ENCODE data around the gene GCLM.

Gene GCLM

GRCh38 chr1:93845538-93846205, 63.6 kb downstream of the GCLM start:
- peak; percentile 37 for DNase-seq

DNA sequence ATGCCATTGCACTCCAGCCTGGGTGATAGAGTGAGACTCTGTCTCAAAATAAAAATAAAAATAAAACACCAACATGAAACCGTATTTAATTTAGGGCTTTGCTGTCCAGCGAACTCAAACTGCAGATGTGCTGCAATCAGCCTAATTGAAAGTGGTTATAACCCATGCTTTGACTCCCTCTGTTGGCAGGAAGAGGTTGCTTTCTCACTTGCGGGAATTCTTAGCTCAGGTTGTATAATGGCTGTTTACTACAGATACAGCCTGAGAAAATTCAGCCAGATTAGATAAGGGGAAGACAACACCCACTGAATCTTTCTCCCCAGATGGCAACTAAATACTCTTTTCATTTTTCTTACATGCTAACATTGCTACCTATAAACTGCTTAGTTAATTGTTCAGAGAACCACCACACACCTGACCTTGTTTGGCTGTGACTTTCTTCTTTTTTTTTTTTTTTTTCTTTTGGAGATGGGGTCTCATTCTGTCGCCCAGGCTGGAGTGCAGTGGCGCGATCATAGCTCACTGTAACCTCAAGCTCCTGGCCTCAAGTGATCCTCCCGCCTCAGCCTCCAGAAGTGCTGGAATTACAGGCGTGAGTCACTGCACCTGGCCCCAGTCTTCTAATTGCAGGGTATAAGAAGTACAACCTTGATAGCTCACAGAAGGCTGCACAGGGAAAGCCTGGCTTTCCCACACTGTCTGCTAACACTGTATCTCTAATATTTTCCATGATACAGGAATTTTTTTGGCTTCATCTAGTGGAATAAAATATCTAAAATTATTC, 64.8 kb downstream of the GCLM start:
- DNase-seq: peak; percentile 48

GRCh38 chr1:93842750-93843500, 66.3 kb downstream of the GCLM start:
- DNase-seq: no peak

DNA sequence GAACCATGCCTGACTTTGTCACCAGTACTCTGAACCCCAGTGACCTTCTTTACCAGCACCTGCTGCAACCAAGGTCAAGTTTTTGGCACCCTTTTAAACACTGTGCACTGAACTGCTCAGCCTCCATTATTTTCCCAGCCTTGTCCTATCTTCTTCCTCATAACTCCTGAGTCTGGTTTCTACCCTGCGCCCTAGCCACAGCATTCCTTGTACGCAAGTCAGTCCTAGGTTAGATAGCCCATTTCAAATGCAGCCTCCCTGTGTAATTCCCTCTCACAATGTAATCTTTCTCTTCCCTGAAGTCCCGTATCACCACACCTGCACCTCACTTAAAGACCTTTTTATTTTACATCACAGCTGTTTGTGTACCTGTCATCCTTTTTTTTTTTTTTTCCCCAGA, 67.5 kb downstream of the GCLM start:
- DNase-seq: no peak

GRCh38 chr1:93840956-93841482, 68.2 kb downstream of the GCLM start:
- DNase-seq: no peak

DNA sequence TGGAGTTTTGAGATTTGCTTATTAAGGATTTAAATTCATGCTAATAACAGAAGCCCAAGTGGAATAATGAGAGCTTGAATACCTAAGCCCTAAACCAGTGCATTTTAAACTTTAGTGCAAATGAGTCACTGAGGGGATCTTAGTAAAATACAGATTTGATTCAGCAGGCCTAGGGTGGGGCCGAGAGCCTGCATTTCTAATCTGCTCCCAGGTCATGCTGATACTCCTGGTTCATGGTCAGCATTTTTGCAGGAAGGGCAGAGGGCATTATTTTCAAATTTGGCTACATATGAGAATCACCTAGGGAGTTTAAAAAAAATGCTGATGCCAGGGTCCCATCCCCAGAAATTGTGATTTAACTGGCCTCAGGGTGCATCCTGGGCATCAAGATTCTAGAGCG, 69.5 kb downstream of the GCLM start:
- DNase-seq: no peak

DNA sequence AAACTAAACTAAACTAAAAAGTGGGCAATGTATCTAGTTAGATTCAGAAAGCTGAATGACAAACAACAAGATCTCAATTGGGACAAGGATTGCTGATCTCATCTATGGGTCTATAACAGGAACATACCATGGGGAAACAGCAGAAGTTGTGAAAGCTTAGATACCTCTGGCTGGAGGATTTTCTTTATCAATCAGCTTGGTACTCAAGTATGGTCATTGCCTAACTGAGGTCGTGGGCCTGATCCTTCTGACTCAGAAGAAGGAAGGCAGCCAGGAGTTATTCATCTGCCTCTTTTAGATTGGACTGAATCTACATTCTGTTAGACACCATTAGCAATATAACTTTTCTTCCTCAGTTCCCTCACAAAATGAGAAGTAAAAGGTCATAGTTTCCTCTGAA, 69.9 kb downstream of the GCLM start:
- DNase-seq: no peak

GRCh38 chr1:93837961-93838360, 71.3 kb downstream of the GCLM start:
- DNase-seq: no peak
